GM12874 (cell line): Measurements from ENCODE around the gene ISM2.

Experiments
- TF ChIP-seq, protein P1 (sequence below): IDR thresholded peaks from 2 replicates; pipeline ENCODE4 v1.5.1; 2011; ENCODE audit warnings: low read depth, mild to moderate bottlenecking, control low read depth, low read length, moderate library complexity; ENCODE audit not compliant: insufficient read depth

ISM2 gene

DNA sequence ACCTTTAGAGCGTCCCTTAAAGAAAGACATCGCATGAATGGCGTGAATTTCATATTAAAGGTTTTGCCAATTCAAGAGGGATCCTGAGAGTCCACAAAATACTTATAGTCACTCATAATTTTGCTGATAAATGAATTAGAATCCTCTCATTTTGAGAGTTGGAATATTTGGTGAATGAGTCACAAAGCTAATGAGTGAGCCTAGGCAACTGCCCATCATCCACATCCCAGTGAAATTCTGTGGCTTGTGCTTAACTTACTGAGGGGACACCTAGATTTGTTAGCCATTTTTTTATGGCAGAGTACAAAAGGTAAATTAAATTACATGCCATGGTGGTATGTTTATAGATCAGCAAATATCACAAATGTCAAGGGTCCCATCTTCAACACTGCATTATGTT lies 62.6 kb downstream of the ISM2 start:
- TF ChIP-seq, protein P1, sequence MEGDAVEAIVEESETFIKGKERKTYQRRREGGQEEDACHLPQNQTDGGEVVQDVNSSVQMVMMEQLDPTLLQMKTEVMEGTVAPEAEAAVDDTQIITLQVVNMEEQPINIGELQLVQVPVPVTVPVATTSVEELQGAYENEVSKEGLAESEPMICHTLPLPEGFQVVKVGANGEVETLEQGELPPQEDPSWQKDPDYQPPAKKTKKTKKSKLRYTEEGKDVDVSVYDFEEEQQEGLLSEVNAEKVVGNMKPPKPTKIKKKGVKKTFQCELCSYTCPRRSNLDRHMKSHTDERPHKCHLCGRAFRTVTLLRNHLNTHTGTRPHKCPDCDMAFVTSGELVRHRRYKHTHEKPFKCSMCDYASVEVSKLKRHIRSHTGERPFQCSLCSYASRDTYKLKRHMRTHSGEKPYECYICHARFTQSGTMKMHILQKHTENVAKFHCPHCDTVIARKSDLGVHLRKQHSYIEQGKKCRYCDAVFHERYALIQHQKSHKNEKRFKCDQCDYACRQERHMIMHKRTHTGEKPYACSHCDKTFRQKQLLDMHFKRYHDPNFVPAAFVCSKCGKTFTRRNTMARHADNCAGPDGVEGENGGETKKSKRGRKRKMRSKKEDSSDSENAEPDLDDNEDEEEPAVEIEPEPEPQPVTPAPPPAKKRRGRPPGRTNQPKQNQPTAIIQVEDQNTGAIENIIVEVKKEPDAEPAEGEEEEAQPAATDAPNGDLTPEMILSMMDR: no peak

DNA sequence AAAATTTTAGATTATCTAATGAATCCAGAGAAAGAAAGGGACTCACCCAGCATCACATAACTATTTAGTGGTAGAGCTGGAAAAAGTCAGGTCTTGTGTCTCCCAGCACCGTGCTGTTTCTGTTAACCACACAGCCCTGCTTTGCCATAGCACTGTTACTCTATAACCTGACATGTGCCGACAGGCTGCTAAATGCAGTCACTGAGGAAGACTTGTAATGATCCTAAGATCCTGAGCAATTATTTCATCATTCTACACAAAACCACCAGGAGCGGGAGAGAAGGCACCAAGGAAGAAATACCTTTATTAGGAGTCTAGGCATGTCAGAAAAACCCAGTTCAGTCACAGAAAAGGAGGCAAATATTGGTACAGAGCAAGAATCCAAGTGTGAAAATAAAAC lies 72.2 kb downstream of the ISM2 start:
- TF ChIP-seq, protein P1: no peak

DNA sequence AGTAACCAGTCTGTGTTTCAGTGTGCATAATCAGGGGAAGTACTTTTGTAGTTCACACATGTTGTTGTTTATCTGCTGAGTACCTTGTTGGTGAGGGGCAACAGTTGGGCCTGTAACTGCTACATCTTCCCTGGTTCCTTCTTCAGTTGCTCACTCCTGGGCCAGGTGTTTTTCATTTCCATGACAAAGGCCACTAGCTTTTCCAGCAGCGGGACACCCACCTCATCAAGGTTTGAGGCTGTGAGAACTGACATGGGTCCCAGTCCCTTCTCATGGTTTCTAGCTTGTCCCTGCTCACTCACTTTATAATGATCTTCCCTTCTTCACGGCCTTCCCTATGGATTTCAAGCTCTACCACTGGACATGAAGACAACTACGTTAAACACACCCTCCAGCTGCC lies 73.8 kb downstream of the ISM2 start:
- TF ChIP-seq, protein P1: no peak
